ENCODE measurements around the gene DAB1.

DAB1 gene

GRCh38 chr1:57026624-57027354, 397.1 kb downstream of the DAB1 start:
- no peak overlapping the region for H3K4me3 ChIP-seq (ENCODE audit: low read length)
- DNase-seq (ENCODE audit: low read depth, low spot score), result no peak

GRCh38 chr1:57024855-57025254, 399.0 kb downstream of the DAB1 start:
- DNase-seq (ENCODE audit: low read depth, low spot score), result no peak
- H3K4me3 ChIP-seq (ENCODE audit: low read length), result no peak overlapping the region

GRCh38 chr1:57024428-57024827, 399.4 kb downstream of the DAB1 start:
- DNase-seq (ENCODE audit: low read depth, low spot score), result no peak
- no peak overlapping the region for H3K4me3 ChIP-seq (ENCODE audit: low read length)

GRCh38 chr1:57020216-57020615, 403.6 kb downstream of the DAB1 start:
- no peak for DNase-seq (ENCODE audit: low read depth, low spot score)

GRCh38 chr1:57019236-57019839, 404.5 kb downstream of the DAB1 start:
- no peak for DNase-seq (ENCODE audit: low read depth, low spot score)
- no peak overlapping the region for H3K4me3 ChIP-seq (ENCODE audit: low read length)

More at GRCh38 chr1:57020216-57020615, 403.6 kb downstream of the DAB1 start:
- H3K4me3 ChIP-seq (ENCODE audit: low read length), result no peak overlapping the region

GRCh38 chr1:57018119-57018518, 405.7 kb downstream of the DAB1 start:
- DNase-seq (ENCODE audit: low read depth, low spot score), result no peak

GRCh38 chr1:57017717-57018116, 406.1 kb downstream of the DAB1 start:
- DNase-seq (ENCODE audit: low read depth, low spot score), result peak; percentile 42
- no peak overlapping the region for H3K4me3 ChIP-seq (ENCODE audit: low read length)

More at GRCh38 chr1:57018119-57018518, 405.7 kb downstream of the DAB1 start:
- H3K4me3 ChIP-seq (ENCODE audit: low read length), result no peak overlapping the region

- H3K4me3 ChIP-seq (ENCODE audit: low read length), result no peak overlapping the region
- DNase-seq (ENCODE audit: low read depth, low spot score), result no peak
Measured at GRCh38 chr1:57017200-57017599, 406.7 kb downstream of the DAB1 start.

- H3K4me3 ChIP-seq (ENCODE audit: low read length), result no peak overlapping the region
- no peak for DNase-seq (ENCODE audit: low read depth, low spot score)
Measured at GRCh38 chr1:57015071-57015470, 408.8 kb downstream of the DAB1 start.

GRCh38 chr1:57013522-57013921, 410.3 kb downstream of the DAB1 start:
- no peak overlapping the region for H3K4me3 ChIP-seq (ENCODE audit: low read length)
- DNase-seq (ENCODE audit: low read depth, low spot score), result no peak

- no peak for DNase-seq (ENCODE audit: low read depth, low spot score)
- H3K4me3 ChIP-seq (ENCODE audit: low read length), result no peak overlapping the region
Measured at GRCh38 chr1:57012315-57012714, 411.5 kb downstream of the DAB1 start.

GRCh38 chr1:57010511-57010910, 413.3 kb downstream of the DAB1 start:
- no peak overlapping the region for H3K4me3 ChIP-seq (ENCODE audit: low read length)
- DNase-seq (ENCODE audit: low read depth, low spot score), result no peak

- H3K4me3 ChIP-seq (ENCODE audit: low read length), result no peak overlapping the region
- no peak for DNase-seq (ENCODE audit: low read depth, low spot score)
Measured at GRCh38 chr1:57007948-57008347, 415.9 kb downstream of the DAB1 start.

- no peak overlapping the region for H3K4me3 ChIP-seq (ENCODE audit: low read length)
- no peak for DNase-seq (ENCODE audit: low read depth, low spot score)
Measured at GRCh38 chr1:57007472-57007871, 416.4 kb downstream of the DAB1 start.

GRCh38 chr1:57003398-57004139, 420.3 kb downstream of the DAB1 start:
- DNase-seq (ENCODE audit: low read depth, low spot score), result no peak

GRCh38 chr1:56995414-56996100, 428.3 kb downstream of the DAB1 start:
- H3K4me3 ChIP-seq (ENCODE audit: low read length), result no peak overlapping the region
- DNase-seq (ENCODE audit: low read depth, low spot score), result no peak

More at GRCh38 chr1:57003398-57004139, 420.3 kb downstream of the DAB1 start:
- H3K4me3 ChIP-seq (ENCODE audit: low read length), result no peak overlapping the region

GRCh38 chr1:56993475-56993874, 430.4 kb downstream of the DAB1 start:
- H3K4me3 ChIP-seq (ENCODE audit: low read length), result no peak overlapping the region
- DNase-seq (ENCODE audit: low read depth, low spot score), result no peak

GRCh38 chr1:56992318-56993125, 431.3 kb downstream of the DAB1 start:
- no peak for DNase-seq (ENCODE audit: low read depth, low spot score)
- no peak overlapping the region for H3K4me3 ChIP-seq (ENCODE audit: low read length)

- no peak overlapping the region for H3K4me3 ChIP-seq (ENCODE audit: low read length)
- no peak for DNase-seq (ENCODE audit: low read depth, low spot score)
Measured at GRCh38 chr1:56991576-56991975, 432.3 kb downstream of the DAB1 start.

Measured in Jurkat, Clone E6-1 (cell line).